SK-N-SH treated with all-trans-retinoic acid at 6 μM for 48 hours (cell line): ENCODE results near the gene BMF.
"Not testable (repeated sequence)": the region's sequence is repeated elsewhere in the genome, so short reads cannot be mapped to it uniquely, and the experiment has no call there.

ENCODE experiments used
- GLIS3 ChIP-seq: fragments of 250-450 bp; sonication (Bioruptor Pico); IDR thresholded peaks from 2 replicates; pipeline ENCODE4 v1.5.0; 2020; ENCODE audit warnings: mild to moderate bottlenecking, moderate library complexity
- ISL1 ChIP-seq: fragments of 250-450 bp; sonication (Bioruptor Pico); IDR thresholded peaks from 2 replicates; pipeline ENCODE4 v2.1.2; 2022; ENCODE audit warnings: mild to moderate bottlenecking, moderate library complexity
- PATZ1 ChIP-seq: fragments of 250-450 bp; sonication (Bioruptor Pico); IDR thresholded peaks from 2 replicates; pipeline ENCODE4 v1.8.0; 2020; ENCODE audit warnings: mild to moderate bottlenecking, moderate library complexity, borderline replicate concordance
- RARB ChIP-seq: fragments of 250-450 bp; sonication (Bioruptor Pico); IDR thresholded peaks from 2 replicates; pipeline ENCODE4 v1.8.0; 2021; ENCODE audit warnings: mild to moderate bottlenecking, moderate library complexity
- TOX ChIP-seq: fragments of 250-450 bp; sonication (Bioruptor Pico); IDR thresholded peaks from 2 replicates; pipeline ENCODE4 v1.8.0; 2021; ENCODE audit warnings: mild to moderate bottlenecking, moderate library complexity, borderline replicate concordance
- ZC3H10 ChIP-seq: fragments of 250-450 bp; sonication (Bioruptor Pico); IDR thresholded peaks from 2 replicates; pipeline ENCODE4 v1.5.1; 2021; ENCODE audit warnings: mild to moderate bottlenecking, moderate library complexity
- ZFP30 ChIP-seq: fragments of 450-650 bp; formaldehyde crosslinking; IDR thresholded peaks from 2 replicates; pipeline ENCODE4 v1.5.0; 2022; ENCODE audit warnings: mild to moderate bottlenecking, moderate library complexity
- ZNF565 ChIP-seq: fragments of 450-650 bp; formaldehyde crosslinking; conservative IDR thresholded peaks from 2 replicates; pipeline ENCODE4 v1.5.0; 2020; ENCODE audit warnings: low read depth, mild to moderate bottlenecking, moderate library complexity
- ZNF8 ChIP-seq: fragments of 450-650 bp; formaldehyde crosslinking; IDR thresholded peaks from 2 replicates; pipeline ENCODE4 v1.5.0; 2020; ENCODE audit warnings: mild to moderate bottlenecking, moderate library complexity

GRCh38 chr15:40073716-40074490 lies 34.8 kb downstream of the BMF start:
- TF ChIP-seq ZFP30 (CRISPR knock-in tag); ISL1 (CRISPR knock-in tag); ZNF8 (CRISPR knock-in tag); ZC3H10 (CRISPR knock-in tag); GLIS3 (CRISPR knock-in tag); ZNF565 (CRISPR knock-in tag); RARB (CRISPR knock-in tag); TOX; PATZ1 (CRISPR knock-in tag): not testable (repeated sequence)
